HS-27A (cell line): ENCODE measurements around the gene ANAPC10.
"Not testable (repeated sequence)": the region's sequence is repeated elsewhere in the genome, so short reads cannot be mapped to it uniquely, and the experiment has no call there.

Experiments used
- DNase-seq: peaks from one replicate; pipeline ENCODE4 v3.0.0-alpha.2; 2012; ENCODE audit warnings: low read depth, missing footprints

ANAPC10 gene

DNA sequence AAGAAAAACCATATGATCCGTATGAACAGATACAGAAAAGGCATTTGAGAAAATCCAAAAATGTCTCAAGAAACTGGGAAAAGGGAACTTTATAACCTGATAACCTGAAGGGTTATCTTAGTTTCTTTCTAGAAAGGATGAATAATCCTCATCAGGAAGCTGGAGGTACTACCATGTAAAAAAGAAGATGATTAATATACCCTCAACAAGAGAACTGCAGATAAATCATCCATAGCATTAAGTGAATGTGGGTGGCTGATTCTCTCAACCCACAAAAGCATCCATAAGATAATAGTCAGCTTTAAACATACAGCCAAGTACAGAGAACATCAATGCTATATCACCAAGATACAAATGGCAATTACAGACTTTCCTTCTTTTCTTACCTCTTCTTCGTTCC lies 26.4 kb downstream of the ANAPC10 start:
- no peak for DNase-seq

DNA sequence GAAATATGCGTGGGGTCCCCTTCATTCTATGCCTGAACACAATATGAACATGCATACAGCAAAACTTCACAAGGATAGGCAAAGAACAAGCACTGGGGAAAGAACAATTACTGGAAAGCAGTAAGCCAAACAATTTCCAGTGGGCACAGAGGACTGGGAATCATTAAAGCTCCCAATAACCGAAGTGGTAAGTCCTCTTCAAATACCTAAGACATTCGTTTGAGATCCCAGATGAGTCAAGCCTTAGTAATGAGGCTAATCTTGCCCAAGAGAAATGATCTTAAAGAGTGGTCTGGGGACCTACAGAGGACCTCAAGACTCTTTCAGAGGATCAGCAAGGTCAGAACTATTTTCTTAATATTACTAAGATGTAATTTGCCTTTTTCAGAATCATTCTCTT lies 28.6 kb downstream of the ANAPC10 start:
- peak; percentile 51 for DNase-seq

DNA sequence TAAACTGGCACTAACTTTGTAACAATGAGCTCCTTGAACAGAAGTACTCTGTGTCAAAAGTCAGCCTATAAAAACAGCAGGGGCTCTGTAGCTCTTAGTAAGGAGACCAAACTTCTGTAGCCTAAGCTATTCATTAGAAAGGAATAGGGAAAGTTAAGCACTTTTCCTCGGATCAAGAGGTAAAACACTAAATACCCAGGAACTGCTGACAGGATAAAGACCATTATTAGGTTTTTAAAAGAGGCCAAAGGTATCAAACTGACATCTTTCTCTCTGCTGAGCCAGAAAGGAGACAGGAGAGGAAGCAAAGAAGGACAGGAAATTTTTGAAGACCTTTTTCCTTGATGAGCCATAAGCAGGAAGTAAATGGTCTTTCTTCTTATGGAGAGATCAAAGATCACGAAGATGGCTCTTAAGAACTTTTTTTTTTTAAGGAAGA lies 31.9 kb downstream of the ANAPC10 start:
- no peak for DNase-seq

DNA sequence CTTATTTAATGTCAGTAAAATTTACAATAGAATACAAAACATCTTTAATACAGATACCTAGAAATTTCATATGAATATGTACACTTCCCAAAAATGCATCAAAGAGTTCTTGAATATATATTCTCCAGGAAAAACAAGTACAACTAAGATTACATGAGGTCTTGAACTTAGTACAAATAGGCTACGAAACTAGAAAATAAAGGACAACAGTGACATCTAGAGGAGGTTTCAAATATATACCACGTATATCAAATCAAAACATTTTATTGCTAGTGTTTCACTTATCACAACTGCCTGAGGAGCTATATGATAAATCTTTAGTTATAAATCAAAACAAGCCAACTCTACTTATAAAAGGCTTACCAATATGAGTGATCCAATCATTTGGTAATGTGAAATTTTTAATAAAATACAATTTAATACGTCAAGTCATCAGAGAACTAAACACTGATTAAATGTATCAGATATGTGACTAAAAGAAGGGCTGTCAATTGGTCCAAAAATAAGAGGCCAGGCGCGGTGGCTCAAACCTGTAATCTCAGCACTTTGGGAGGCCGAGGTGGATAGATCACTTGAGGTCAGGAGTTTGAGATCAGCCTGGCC lies 36.6 kb downstream of the ANAPC10 start:
- DNase-seq = no peak

DNA sequence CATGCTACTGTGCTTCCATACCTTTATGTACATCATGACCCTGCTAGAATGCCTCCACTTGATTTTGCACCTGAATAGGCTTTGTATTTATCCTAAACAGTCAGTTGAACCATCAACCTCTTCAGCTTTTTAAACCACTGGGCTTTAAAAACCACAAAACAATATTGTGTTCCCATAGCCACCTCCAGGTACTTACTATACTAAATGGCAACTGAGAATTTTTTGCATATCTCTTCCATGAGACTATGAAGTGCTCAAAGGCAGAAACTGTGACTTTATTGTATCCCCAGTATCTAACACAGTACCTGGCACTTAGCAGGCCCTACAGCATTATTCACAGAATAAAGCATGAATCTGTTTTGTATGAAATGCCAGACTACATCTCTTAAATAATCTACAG lies 39.7 kb downstream of the ANAPC10 start:
- DNase-seq = no peak

- DNase-seq = no peak
These were observed 41.5 kb downstream of the ANAPC10 start for GRCh38 chr4:145056325-145057130.

- DNase-seq = no peak
These were observed 42.3 kb downstream of the ANAPC10 start for GRCh38 chr4:145055533-145056257.

GRCh38 chr4:145049241-145049640 lies 48.8 kb downstream of the ANAPC10 start:
- DNase-seq = no peak

DNA sequence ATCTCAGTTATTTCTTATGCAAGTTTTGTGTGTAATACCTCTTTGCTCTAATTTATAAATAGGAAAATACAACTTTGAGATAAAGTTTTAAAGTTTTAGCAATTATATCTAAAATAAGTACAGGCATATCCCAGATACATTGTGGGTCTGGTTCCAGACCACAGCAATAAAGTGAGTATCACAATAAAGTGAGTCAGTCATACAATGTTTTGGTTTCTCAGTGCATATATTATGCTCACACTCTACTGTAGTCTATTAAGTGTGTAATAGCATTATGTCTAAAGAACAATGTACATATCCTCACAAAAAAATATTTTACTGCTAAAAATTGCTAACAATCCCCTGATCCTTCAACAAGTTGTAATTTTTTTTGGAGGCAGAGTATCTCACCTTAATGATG lies 49.2 kb downstream of the ANAPC10 start:
- no peak for DNase-seq

GRCh38 chr4:145047151-145047550 lies 50.8 kb downstream of the ANAPC10 start:
- no peak for DNase-seq

- DNase-seq = no peak
These were observed 52.8 kb downstream of the ANAPC10 start for GRCh38 chr4:145045180-145045579.

GRCh38 chr4:145044341-145044740 lies 53.7 kb downstream of the ANAPC10 start:
- DNase-seq = no peak

GRCh38 chr4:145043306-145043705 lies 54.7 kb downstream of the ANAPC10 start:
- DNase-seq = no peak

DNA sequence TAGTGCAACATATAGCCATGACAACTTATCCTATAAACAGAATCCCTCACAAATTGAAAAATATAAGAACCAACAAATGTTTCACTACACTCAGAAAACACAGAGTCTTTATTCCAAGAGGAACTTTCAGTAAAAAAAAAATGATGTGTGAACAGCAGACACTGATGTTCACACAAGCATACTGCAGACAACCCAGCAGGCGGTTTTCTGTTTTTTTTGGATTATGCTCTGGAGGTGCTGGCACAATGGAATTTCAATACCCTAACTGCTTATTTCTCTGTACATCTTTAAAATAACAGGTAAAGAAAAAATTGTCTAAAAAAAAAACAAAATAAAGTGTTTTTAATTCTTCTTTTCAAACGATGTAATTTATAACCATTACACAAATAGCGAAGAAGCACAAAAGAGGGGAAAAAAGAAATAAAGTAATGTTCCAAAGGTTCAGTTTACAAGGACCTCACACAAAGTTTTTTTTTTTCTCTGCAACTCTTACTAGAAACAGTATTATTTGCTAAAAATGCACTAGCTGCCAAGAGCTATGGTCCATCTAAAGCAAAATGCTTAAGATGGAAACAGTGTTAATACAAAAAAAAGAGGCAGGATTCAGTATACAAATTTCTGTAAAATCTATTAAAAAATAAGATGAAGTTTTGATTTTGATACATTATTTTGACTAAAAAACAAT lies 55.3 kb downstream of the ANAPC10 start:
- DNase-seq = no peak

DNA sequence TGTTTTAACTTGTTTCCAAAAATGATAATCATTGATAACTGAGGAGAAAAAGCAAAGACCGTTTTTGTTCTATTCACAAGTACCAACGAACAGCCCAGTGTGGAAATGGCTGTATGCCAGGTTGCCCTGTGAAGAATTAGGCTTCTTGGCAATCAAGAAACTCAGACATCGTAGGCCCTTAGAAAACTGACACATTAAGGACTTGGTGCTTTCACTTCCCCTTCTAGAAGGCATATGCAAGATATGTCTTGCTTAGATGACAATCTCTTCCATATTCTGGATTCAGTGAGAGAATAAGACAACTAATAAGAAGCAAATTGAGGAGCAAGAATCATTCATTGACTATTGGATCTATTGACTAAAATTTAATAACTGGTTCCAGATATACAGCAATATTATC lies 56.6 kb downstream of the ANAPC10 start:
- no peak for DNase-seq

DNA sequence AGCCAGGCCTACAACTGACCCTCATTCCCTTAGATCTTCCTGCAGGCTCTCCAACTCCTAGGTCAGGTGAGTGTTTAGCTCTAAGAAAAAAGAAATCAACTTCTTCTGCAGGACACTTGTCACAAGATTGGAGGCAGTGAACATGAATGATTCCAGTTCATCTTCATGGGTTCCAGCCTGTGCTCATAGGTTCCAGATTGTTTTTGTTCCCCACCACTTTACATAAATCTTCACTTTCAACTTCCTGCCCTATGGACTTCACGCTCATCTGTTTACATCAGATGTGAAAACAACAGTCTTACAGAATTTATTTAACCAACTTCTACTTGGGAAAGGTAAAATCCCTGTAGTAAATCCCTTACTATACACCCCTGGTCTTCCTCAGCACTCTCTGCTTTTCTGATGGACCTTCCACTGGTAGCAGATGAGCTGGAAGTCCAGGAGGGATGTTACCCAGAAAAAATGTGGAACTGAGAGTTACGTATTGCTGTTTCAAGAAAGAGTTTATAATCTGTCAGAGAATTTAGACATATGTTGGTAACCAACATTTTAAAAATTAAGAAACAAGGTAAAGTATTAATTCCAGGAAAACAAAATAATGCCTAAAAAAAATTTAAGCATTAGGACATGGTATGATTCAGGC lies 62.4 kb downstream of the ANAPC10 start:
- no peak for DNase-seq

- DNase-seq = peak; percentile 9
These were observed 63.2 kb downstream of the ANAPC10 start for GRCh38 chr4:145034727-145035211.

GRCh38 chr4:145019346-145019745 lies 78.7 kb downstream of the ANAPC10 start:
- no peak for DNase-seq

- DNase-seq = no peak
These were observed 83.6 kb downstream of the ANAPC10 start for GRCh38 chr4:145014365-145014764.

DNA sequence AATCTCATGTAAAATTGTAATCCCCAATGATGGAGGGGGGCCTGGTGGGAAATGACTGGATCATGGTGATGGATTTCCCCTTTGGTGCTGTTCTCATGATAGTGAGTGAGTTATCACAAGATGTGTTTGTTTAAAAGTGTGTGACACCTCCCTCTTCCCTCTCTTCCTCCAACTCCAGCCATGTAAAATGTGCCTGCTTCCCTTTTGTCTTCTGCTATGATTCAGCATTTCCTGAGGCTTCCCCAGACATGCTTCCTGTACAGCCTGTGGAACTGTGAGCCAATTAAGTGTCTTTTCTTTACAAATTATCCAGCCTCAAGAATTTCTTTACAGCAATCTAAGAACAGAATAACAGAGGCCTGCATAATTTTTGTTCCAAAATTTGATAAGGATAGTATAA lies 85.2 kb downstream of the ANAPC10 start:
- no peak for DNase-seq

GRCh38 chr4:145011636-145012035 lies 86.4 kb downstream of the ANAPC10 start:
- no peak for DNase-seq

- DNase-seq = not testable (repeated sequence)
These were observed 87.7 kb downstream of the ANAPC10 start for GRCh38 chr4:145010315-145010714.
